ENCODE data around the gene ZCCHC2. TPM values are rescaled to one million over a fixed set of nuclear protein-coding genes. Genes with fewer than 3 reads are reported as not detected.

The ZCCHC2 gene
- total RNA-seq, 1 donor: 9.9 TPM

- TF ChIP-seq, protein P1, sequence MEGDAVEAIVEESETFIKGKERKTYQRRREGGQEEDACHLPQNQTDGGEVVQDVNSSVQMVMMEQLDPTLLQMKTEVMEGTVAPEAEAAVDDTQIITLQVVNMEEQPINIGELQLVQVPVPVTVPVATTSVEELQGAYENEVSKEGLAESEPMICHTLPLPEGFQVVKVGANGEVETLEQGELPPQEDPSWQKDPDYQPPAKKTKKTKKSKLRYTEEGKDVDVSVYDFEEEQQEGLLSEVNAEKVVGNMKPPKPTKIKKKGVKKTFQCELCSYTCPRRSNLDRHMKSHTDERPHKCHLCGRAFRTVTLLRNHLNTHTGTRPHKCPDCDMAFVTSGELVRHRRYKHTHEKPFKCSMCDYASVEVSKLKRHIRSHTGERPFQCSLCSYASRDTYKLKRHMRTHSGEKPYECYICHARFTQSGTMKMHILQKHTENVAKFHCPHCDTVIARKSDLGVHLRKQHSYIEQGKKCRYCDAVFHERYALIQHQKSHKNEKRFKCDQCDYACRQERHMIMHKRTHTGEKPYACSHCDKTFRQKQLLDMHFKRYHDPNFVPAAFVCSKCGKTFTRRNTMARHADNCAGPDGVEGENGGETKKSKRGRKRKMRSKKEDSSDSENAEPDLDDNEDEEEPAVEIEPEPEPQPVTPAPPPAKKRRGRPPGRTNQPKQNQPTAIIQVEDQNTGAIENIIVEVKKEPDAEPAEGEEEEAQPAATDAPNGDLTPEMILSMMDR (IDR thresholded peaks at IDR 0.05; ENCODE audit: insufficient read depth, low read length): no peak
- H3K4me3 ChIP-seq (ENCODE audit: low read depth, low read length): no peak overlapping the region
- no peak for DNase-seq (ENCODE audit: low read depth)
Observed at GRCh38 chr18:62509779-62510178, 13.0 kb upstream of the ZCCHC2 start.

DNA sequence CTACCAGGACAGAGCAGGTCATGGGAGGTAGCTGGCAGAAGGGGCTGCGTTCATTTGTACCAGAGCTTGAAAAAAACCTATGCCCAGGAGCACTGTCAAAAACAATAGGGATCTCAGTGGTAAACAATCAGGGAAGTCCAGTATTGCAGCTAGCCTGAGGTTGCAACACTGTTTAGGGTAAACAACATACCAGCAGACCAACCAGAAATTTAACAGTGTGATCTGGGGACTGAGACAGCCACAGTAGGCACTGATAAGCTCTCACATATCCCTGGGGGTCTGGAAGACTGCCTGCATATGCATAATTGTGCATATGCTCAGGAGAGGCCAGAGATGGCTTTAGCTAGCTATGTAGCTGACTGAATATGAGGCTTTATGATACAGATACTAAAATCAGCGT, 12.0 kb upstream of the ZCCHC2 start:
- no peak overlapping the region for H3K4me3 ChIP-seq (ENCODE audit: low read depth, low read length)
- DNase-seq (ENCODE audit: low read depth): no peak
- TF ChIP-seq, protein P1 (IDR thresholded peaks at IDR 0.05; ENCODE audit: insufficient read depth, low read length): no peak

GRCh38 chr18:62512532-62512931, 10.3 kb upstream of the ZCCHC2 start:
- no peak for DNase-seq (ENCODE audit: low read depth)
- TF ChIP-seq, protein P1 (IDR thresholded peaks at IDR 0.05; ENCODE audit: insufficient read depth, low read length): no peak
- H3K4me3 ChIP-seq (ENCODE audit: low read depth, low read length): no peak overlapping the region

- DNase-seq (ENCODE audit: low read depth): no peak
- TF ChIP-seq, protein P1 (IDR thresholded peaks at IDR 0.05; ENCODE audit: insufficient read depth, low read length): no peak
- no peak overlapping the region for H3K4me3 ChIP-seq (ENCODE audit: low read depth, low read length)
Observed at GRCh38 chr18:62512996-62513395, 9.8 kb upstream of the ZCCHC2 start.

DNA sequence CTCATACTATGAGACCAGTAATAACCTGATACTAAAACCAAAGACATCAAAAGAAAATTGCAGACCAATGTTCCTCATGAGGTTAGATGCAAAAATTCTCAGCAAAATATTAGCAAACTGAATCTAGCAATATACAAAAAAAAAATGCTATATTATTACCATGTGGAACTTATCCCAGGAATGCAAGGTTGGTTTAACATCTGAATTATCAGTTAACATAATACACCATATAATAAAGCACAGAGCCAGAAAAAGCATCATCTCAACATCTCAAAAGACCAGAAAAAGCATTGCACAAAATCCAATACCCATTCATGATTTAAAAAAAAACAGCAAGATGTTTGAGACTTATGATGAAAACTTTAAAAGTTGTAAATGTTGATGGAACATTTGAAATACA, 8.3 kb upstream of the ZCCHC2 start:
- H3K4me3 ChIP-seq (ENCODE audit: low read depth, low read length): no peak overlapping the region
- DNase-seq (ENCODE audit: low read depth): no peak
- TF ChIP-seq, protein P1 (IDR thresholded peaks at IDR 0.05; ENCODE audit: insufficient read depth, low read length): no peak

- no peak overlapping the region for H3K4me3 ChIP-seq (ENCODE audit: low read depth, low read length)
- DNase-seq (ENCODE audit: low read depth): no peak
- TF ChIP-seq, protein P1 (IDR thresholded peaks at IDR 0.05; ENCODE audit: insufficient read depth, low read length): no peak
Observed at GRCh38 chr18:62516242-62516641, 6.6 kb upstream of the ZCCHC2 start.

Data from fibroblast of the aortic adventitia (primary cell).